HepG2 (cell line): ENCODE results near the gene RBBP8NL. TPM values are rescaled to one million over a fixed set of nuclear protein-coding genes. Genes with fewer than 3 reads are reported as not detected.
A peak's percentile ranks its signal among the peaks of the same experiment; 100 is the strongest.

Experiments
- AGO1 ChIP-seq: fragments of 200-400 bp; formaldehyde crosslinking; IDR thresholded peaks from 2 replicates; pipeline ENCODE4 v1.6.1; 2017; ENCODE audit warnings: mild to moderate bottlenecking, low read depth, low read length, moderate library complexity; ENCODE audit not compliant: poor library complexity, severe bottlenecking
- ATF5 ChIP-seq: sonication (generic); formaldehyde crosslinking; IDR thresholded peaks from 2 replicates; pipeline ENCODE4 v1.4.0; 2020; ENCODE audit warnings: mild to moderate bottlenecking, low read depth, missing genetic modification reagents
- CHD4 ChIP-seq: fragments of 200-600 bp; sonication (generic); IDR thresholded peaks from 2 replicates; pipeline ENCODE4 v1.7.0; 2017; ENCODE audit warnings: mild to moderate bottlenecking, low read length, borderline replicate concordance
- EP300 ChIP-seq, 3 experiments: sonication (generic) in 1 of 3; formaldehyde crosslinking in 1 of 3; IDR thresholded peaks; 2 replicates each; pipeline versions ENCODE4 v1.5.1 to v1.6.1; 2011 to 2020; ENCODE audit warnings: low read depth in 2 of 3, low read length in 2 of 3, borderline replicate concordance in 1 of 3, improper control_type of control experiment in 1 of 3, mild to moderate bottlenecking in 1 of 3, missing genetic modification reagents in 1 of 3, moderate library complexity in 1 of 3
- GZF1 ChIP-seq: sonication (generic); formaldehyde crosslinking; IDR thresholded peaks from 2 replicates; pipeline ENCODE4 v1.5.1; 2020; ENCODE audit warnings: mild to moderate bottlenecking, missing genetic modification reagents
- KDM6A ChIP-seq: IDR thresholded peaks from 2 replicates; pipeline ENCODE4 v1.6.1; 2016; ENCODE audit warnings: low read depth
- MAFG ChIP-seq: sonication (generic); formaldehyde crosslinking; IDR thresholded peaks from 2 replicates; pipeline ENCODE4 v1.5.1; 2020; ENCODE audit warnings: mild to moderate bottlenecking, missing genetic modification reagents
- MAFK ChIP-seq, 2 experiments: IDR thresholded peaks in 1 of 2; conservative IDR thresholded peaks in 1 of 2; 2 replicates each; pipeline ENCODE4 v1.6.1; 2011; ENCODE audit warnings: improper control_type of control experiment in 2 of 2, low read length in 2 of 2
- NR2F6 ChIP-seq, 2 experiments: IDR thresholded peaks; 2 replicates each; pipeline ENCODE4 v1.6.1; 2016; ENCODE audit warnings: antibody characterized with exemption in 1 of 2, mild to moderate bottlenecking in 1 of 2
- PHF21A ChIP-seq: sonication (generic); formaldehyde crosslinking; IDR thresholded peaks from 2 replicates; pipeline ENCODE4 v1.5.0; 2020; ENCODE audit warnings: mild to moderate bottlenecking, missing genetic modification reagents
- RARA ChIP-seq: IDR thresholded peaks from 2 replicates; pipeline ENCODE4 v1.6.1; 2016; ENCODE audit warnings: missing genetic modification reagents, missing compliant biosample characterization
- RBFOX2 ChIP-seq: fragments of 200-400 bp; formaldehyde crosslinking; IDR thresholded peaks from 2 replicates; pipeline ENCODE4 v1.6.1; 2017; ENCODE audit warnings: low read depth, mild to moderate bottlenecking, low read length
- RFX1 ChIP-seq: fragments of 450-650 bp; IDR thresholded peaks from 2 replicates; pipeline ENCODE4 v1.6.1; 2017
- RORA ChIP-seq: sonication (generic); formaldehyde crosslinking; IDR thresholded peaks from 2 replicates; pipeline ENCODE4 v1.5.0; 2020; ENCODE audit warnings: mild to moderate bottlenecking, missing genetic modification reagents, moderate library complexity
- TCF7 ChIP-seq: sonication (generic); IDR thresholded peaks from 2 replicates; pipeline ENCODE4 v1.6.1; 2016; ENCODE audit warnings: antibody characterized with exemption, low read depth
- TEAD3 ChIP-seq: optimal IDR thresholded peaks from 2 replicates; pipeline ENCODE3; 2016; ENCODE audit warnings: borderline replicate concordance
- ZBTB38 ChIP-seq: sonication (generic); formaldehyde crosslinking; IDR thresholded peaks from 2 replicates; pipeline ENCODE4 v1.5.1; 2020; ENCODE audit warnings: mild to moderate bottlenecking, missing genetic modification reagents
- ZBTB7A ChIP-seq: sonication (generic); formaldehyde crosslinking; IDR thresholded peaks from 2 replicates; pipeline ENCODE4 v1.8.0; 2022; ENCODE audit warnings: mild to moderate bottlenecking, missing genetic modification reagents
- ZFP41 ChIP-seq: sonication (generic); formaldehyde crosslinking; IDR thresholded peaks from 2 replicates; pipeline ENCODE4 v1.4.0; 2020; ENCODE audit warnings: mild to moderate bottlenecking, missing genetic modification reagents, borderline replicate concordance
- ZFP62 ChIP-seq: sonication (generic); formaldehyde crosslinking; IDR thresholded peaks from 2 replicates; pipeline ENCODE4 v1.4.0; 2020; ENCODE audit warnings: missing genetic modification reagents
- ZNF12 ChIP-seq: sonication (generic); formaldehyde crosslinking; IDR thresholded peaks from 2 replicates; pipeline ENCODE4 v1.5.0; 2020; ENCODE audit warnings: missing genetic modification reagents
- ZNF256 ChIP-seq: sonication (generic); formaldehyde crosslinking; conservative IDR thresholded peaks from 2 replicates; pipeline ENCODE4 v1.4.0; 2020; ENCODE audit warnings: missing genetic modification reagents
- ZNF281 ChIP-seq: sonication (generic); formaldehyde crosslinking; IDR thresholded peaks from 2 replicates; pipeline ENCODE4 v1.4.0; 2020; ENCODE audit warnings: missing genetic modification reagents, borderline replicate concordance
- ZNF501 ChIP-seq: sonication (generic); formaldehyde crosslinking; IDR thresholded peaks from 2 replicates; pipeline ENCODE4 v1.5.1; 2020; ENCODE audit warnings: mild to moderate bottlenecking, moderate library complexity, missing genetic modification reagents
- ZNF589 ChIP-seq: sonication (generic); formaldehyde crosslinking; conservative IDR thresholded peaks from 2 replicates; pipeline ENCODE4 v1.8.0; 2022; ENCODE audit warnings: mild to moderate bottlenecking, moderate library complexity, missing genetic modification reagents
- ZNF629 ChIP-seq: sonication (generic); formaldehyde crosslinking; conservative IDR thresholded peaks from 2 replicates; pipeline ENCODE4 v1.5.0; 2020; ENCODE audit warnings: missing genetic modification reagents
- ZNF776 ChIP-seq: sonication (generic); formaldehyde crosslinking; IDR thresholded peaks from 2 replicates; pipeline ENCODE4 v1.4.0; 2020; ENCODE audit warnings: mild to moderate bottlenecking, missing genetic modification reagents
- ZNF784 ChIP-seq: sonication (generic); formaldehyde crosslinking; IDR thresholded peaks from 2 replicates; pipeline ENCODE4 v1.5.1; 2020; ENCODE audit warnings: missing genetic modification reagents, mild to moderate bottlenecking, borderline replicate concordance
- ZSCAN9 ChIP-seq: IDR thresholded peaks from 2 replicates; pipeline ENCODE4 v1.6.1; 2016; ENCODE audit warnings: borderline replicate concordance
- polyA plus RNA-seq, 8 experiments: library from polyadenylated mRNA; depleted of rRNA in 3 of 8; stranded (reverse) in 7 of 8; unstranded in 1 of 8; fragments of >200 nt; fragmentation: Illumina TruSeq in 4 of 8; extraction: Trizol in 4 of 8; gene quantifications; 2 replicates each; pipeline versions ENCODE4 v1.2.1 to v1.2.3, GENCODE V29; 2011 to 2016; ENCODE audit warnings: low read depth in 4 of 8, missing spikeins in 1 of 8, mixed read lengths in 1 of 8; ENCODE audit not compliant: insufficient read depth in 1 of 8
- total RNA-seq, 5 experiments: library from RNA; depleted of rRNA; stranded (reverse); fragments of >200 nt; fragmentation: Illumina TruSeq; extraction: Trizol; gene quantifications; 2 replicates each; pipeline ENCODE4 v1.2.3, GENCODE V29; 2016; ENCODE audit warnings: low read depth in 1 of 5

Gene RBBP8NL
- total and polyA plus RNA-seq, 2 of the 13 experiments (the other 11 are each of a cell fraction or from before 2014, with no cell fraction given), result 0.69 to 0.86 TPM

- TF ChIP-seq ZBTB7A (no peak), TEAD3 (peak; percentile 35), ZBTB38 (CRISPR knock-in tag) (no peak), NR2F6 (IDR thresholded peaks at IDR 0.05) (peak; percentile 94), NR2F6 (CRISPR knock-in tag; IDR thresholded peaks at IDR 0.05) (peak; percentile 90), EP300 (IDR thresholded peaks at IDR 0.05; ENCODE audit: low read depth in 2 of 2, low read length in 2 of 2) (peak; percentile 8 to 19; a peak in 2 of 4 replicates), EP300 (CRISPR knock-in tag; IDR thresholded peaks at IDR 0.05; ENCODE audit: borderline replicate concordance) (0 out of 2 replicates have a peak, but pooled peaks have one; percentile 39), ATF5 (CRISPR knock-in tag) (no peak), TCF7 (no peak), CHD4 (no peak), ZNF12 (CRISPR knock-in tag) (no peak), RFX1 (no peak), RORA (CRISPR knock-in tag) (no peak), ZNF776 (CRISPR knock-in tag) (no peak), ZNF784 (CRISPR knock-in tag) (no peak), MAFK (conservative IDR thresholded peaks at IDR 0.05 in 1 of 2, IDR thresholded peaks at IDR 0.05 in 1 of 2; ENCODE audit: low read length in 2 of 2) (no peak), ZFP62 (CRISPR knock-in tag) (no peak), ZNF501 (CRISPR knock-in tag) (no peak), ZSCAN9 (CRISPR knock-in tag) (no peak), PHF21A (no peak), ZFP41 (CRISPR knock-in tag) (no peak), RBFOX2 (no peak), ZNF629 (no peak), ZNF281 (CRISPR knock-in tag) (0 out of 2 replicates have a peak, but pooled peaks have one; percentile 6), RARA (CRISPR knock-in tag) (peak; percentile 74), KDM6A (no peak), MAFG (CRISPR knock-in tag) (no peak), GZF1 (CRISPR knock-in tag) (no peak), ZNF589 (CRISPR knock-in tag) (no peak), ZNF256 (CRISPR knock-in tag) (no peak), AGO1 (no peak)
Observed at GRCh38 chr20:62406635-62407176, 20.6 kb downstream of the RBBP8NL start (continued).
